Measurements from ENCODE around the gene MSRB1.
"Not testable (repeated sequence)": the region's sequence is repeated elsewhere in the genome, so short reads cannot be mapped to it uniquely, and the experiment has no call there.

The MSRB1 gene

GRCh38 chr16:1957434-1958142, 14.6 kb upstream of the MSRB1 start:
- H3K9ac ChIP-seq (ENCODE audit: low read depth, low read length, poor library complexity, severe bottlenecking); H3F3A ChIP-seq (ENCODE audit: low read depth); H3K4me1 ChIP-seq (ENCODE audit: insufficient read depth, low read length, poor library complexity, severe bottlenecking); H3K4me3 ChIP-seq (ENCODE audit: low read length, poor library complexity, severe bottlenecking); H3K9me2 ChIP-seq (replicated peaks; ENCODE audit: low read depth, low read length); H3K9me3 ChIP-seq (ENCODE audit: insufficient read depth, low read depth, low read length); H3K27me3 ChIP-seq (ENCODE audit: insufficient read depth, low read length, poor library complexity, severe bottlenecking); H2AFZ ChIP-seq (ENCODE audit: low read length); H3K4me2 ChIP-seq (ENCODE audit: low read depth, low read length, poor library complexity, severe bottlenecking): not testable (repeated sequence)
- Histone ChIP-seq H4K20me1 (ENCODE audit: insufficient read depth, low read length, poor library complexity, severe bottlenecking) (peaks cover 12% of the 10 kb centered on the region), H3K36me3 (ENCODE audit: insufficient read depth, low read length) (peaks cover 10% of the 10 kb centered on the region; the same call in 1 of the 2 replicates), H3K79me2 (ENCODE audit: insufficient read depth, low read length) (peaks cover 21% of the 10 kb centered on the region; the same call in 1 of the 2 replicates)

DNA sequence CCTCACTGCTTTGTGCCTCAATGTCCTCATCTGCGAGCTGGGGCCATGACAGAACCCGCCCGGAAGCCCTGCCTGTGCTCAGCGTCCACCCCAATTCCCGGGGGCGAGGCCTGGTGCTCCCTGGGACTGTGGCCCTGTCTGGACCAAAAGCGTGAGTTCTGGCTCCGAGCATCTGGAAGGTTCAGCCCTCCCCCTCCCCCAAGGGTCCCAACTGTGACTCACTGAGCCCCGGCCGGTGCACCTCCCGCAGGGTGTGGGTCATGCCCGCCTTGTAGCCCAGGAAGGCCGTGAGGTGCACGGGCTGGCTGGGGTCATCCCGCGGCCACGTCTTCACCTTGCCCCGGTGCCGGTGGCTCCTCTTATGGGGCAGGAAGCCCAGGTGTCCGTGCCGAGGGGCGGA, 10.7 kb upstream of the MSRB1 start:
- no peak overlapping the region for H3K4me3 ChIP-seq (ENCODE audit: low read length, poor library complexity, severe bottlenecking)
- H4K20me1 ChIP-seq (ENCODE audit: insufficient read depth, low read length, poor library complexity, severe bottlenecking): no peaks in the 10 kb centered on the region
- no peak overlapping the region for H2AFZ ChIP-seq (ENCODE audit: low read length)
- no peak overlapping the region for H3K4me2 ChIP-seq (ENCODE audit: low read depth, low read length, poor library complexity, severe bottlenecking)
- no peak overlapping the region for H3K9ac ChIP-seq (ENCODE audit: low read depth, low read length, poor library complexity, severe bottlenecking)
- H3K9me2 ChIP-seq (replicated peaks; ENCODE audit: low read depth, low read length): no peaks in the 10 kb centered on the region
- H3K4me1 ChIP-seq (ENCODE audit: insufficient read depth, low read length, poor library complexity, severe bottlenecking): no peaks in the 10 kb centered on the region
- H3F3A ChIP-seq (ENCODE audit: low read depth): no peaks in the 10 kb centered on the region
- H3K27me3 ChIP-seq (ENCODE audit: insufficient read depth, low read length, poor library complexity, severe bottlenecking): no peaks in the 10 kb centered on the region
- H3K79me2 ChIP-seq (ENCODE audit: insufficient read depth, low read length): no peaks in the 10 kb centered on the region
- H3K36me3 ChIP-seq (ENCODE audit: insufficient read depth, low read length): no peaks in the 10 kb centered on the region
- H3K9me3 ChIP-seq (ENCODE audit: insufficient read depth, low read depth, low read length): no peaks in the 10 kb centered on the region
- TF ChIP-seq, protein P1, sequence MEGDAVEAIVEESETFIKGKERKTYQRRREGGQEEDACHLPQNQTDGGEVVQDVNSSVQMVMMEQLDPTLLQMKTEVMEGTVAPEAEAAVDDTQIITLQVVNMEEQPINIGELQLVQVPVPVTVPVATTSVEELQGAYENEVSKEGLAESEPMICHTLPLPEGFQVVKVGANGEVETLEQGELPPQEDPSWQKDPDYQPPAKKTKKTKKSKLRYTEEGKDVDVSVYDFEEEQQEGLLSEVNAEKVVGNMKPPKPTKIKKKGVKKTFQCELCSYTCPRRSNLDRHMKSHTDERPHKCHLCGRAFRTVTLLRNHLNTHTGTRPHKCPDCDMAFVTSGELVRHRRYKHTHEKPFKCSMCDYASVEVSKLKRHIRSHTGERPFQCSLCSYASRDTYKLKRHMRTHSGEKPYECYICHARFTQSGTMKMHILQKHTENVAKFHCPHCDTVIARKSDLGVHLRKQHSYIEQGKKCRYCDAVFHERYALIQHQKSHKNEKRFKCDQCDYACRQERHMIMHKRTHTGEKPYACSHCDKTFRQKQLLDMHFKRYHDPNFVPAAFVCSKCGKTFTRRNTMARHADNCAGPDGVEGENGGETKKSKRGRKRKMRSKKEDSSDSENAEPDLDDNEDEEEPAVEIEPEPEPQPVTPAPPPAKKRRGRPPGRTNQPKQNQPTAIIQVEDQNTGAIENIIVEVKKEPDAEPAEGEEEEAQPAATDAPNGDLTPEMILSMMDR (conservative IDR thresholded peaks at IDR 0.05; ENCODE audit: low read length): no peak
- TF ChIP-seq EZH2phosphoT487 (IDR thresholded peaks at IDR 0.05; ENCODE audit: borderline replicate concordance): no peak

DNA sequence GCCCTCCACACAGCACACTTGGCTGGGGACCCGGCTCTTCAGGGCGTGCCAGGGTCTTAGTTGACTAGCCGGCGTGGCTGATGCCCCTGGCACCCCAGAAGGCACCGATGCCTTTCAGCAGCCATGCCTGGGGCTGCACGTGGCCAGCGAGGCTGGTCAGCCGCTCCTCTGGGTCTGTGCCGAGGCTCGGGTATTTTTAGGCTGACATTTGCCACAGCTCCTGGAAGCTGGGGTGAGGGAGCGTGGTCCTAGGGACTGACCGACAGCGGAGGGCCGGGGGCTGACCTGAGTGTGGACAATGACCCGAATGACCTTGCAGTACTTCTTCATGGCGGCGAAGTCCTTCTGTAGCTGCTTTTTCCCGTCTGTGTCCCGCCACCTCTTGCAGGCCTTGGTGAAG, 7.6 kb upstream of the MSRB1 start:
- Histone ChIP-seq H3K9ac (ENCODE audit: low read depth, low read length, poor library complexity, severe bottlenecking) (no peak overlapping the region), H3K36me3 (ENCODE audit: insufficient read depth, low read length) (no peaks in the 10 kb centered on the region), H3K9me3 (ENCODE audit: insufficient read depth, low read depth, low read length) (no peaks in the 10 kb centered on the region), H3K4me2 (ENCODE audit: low read depth, low read length, poor library complexity, severe bottlenecking) (no peak overlapping the region), H4K20me1 (ENCODE audit: insufficient read depth, low read length, poor library complexity, severe bottlenecking) (no peaks in the 10 kb centered on the region), H3K79me2 (ENCODE audit: insufficient read depth, low read length) (no peaks in the 10 kb centered on the region), H3K27me3 (ENCODE audit: insufficient read depth, low read length, poor library complexity, severe bottlenecking) (no peaks in the 10 kb centered on the region), H3K4me3 (ENCODE audit: low read length, poor library complexity, severe bottlenecking) (no peak overlapping the region), H3K9me2 (replicated peaks; ENCODE audit: low read depth, low read length) (no peaks in the 10 kb centered on the region), H3K4me1 (ENCODE audit: insufficient read depth, low read length, poor library complexity, severe bottlenecking) (no peaks in the 10 kb centered on the region), H3F3A (ENCODE audit: low read depth) (no peaks in the 10 kb centered on the region), H2AFZ (ENCODE audit: low read length) (no peak overlapping the region)
- TF ChIP-seq EZH2phosphoT487 (IDR thresholded peaks at IDR 0.05; ENCODE audit: borderline replicate concordance): no peak
- TF ChIP-seq, protein P1 (conservative IDR thresholded peaks at IDR 0.05; ENCODE audit: low read length): no peak

- no peak overlapping the region for H3K9ac ChIP-seq (ENCODE audit: low read depth, low read length, poor library complexity, severe bottlenecking)
- no peaks in the 10 kb centered on the region for H3K9me2 ChIP-seq (replicated peaks; ENCODE audit: low read depth, low read length)
- H2AFZ ChIP-seq (ENCODE audit: low read length): no peak overlapping the region
- H3K27me3 ChIP-seq (ENCODE audit: insufficient read depth, low read length, poor library complexity, severe bottlenecking): no peaks in the 10 kb centered on the region
- H3K9me3 ChIP-seq (ENCODE audit: insufficient read depth, low read depth, low read length): no peaks in the 10 kb centered on the region
- H4K20me1 ChIP-seq (ENCODE audit: insufficient read depth, low read length, poor library complexity, severe bottlenecking): no peaks in the 10 kb centered on the region
- H3K4me3 ChIP-seq (ENCODE audit: low read length, poor library complexity, severe bottlenecking): no peak overlapping the region
- TF ChIP-seq, protein P1 (conservative IDR thresholded peaks at IDR 0.05; ENCODE audit: low read length): no peak
- TF ChIP-seq EZH2phosphoT487 (IDR thresholded peaks at IDR 0.05; ENCODE audit: borderline replicate concordance): no peak
- no peak overlapping the region for H3K4me2 ChIP-seq (ENCODE audit: low read depth, low read length, poor library complexity, severe bottlenecking)
- H3K4me1 ChIP-seq (ENCODE audit: insufficient read depth, low read length, poor library complexity, severe bottlenecking): no peaks in the 10 kb centered on the region
- H3F3A ChIP-seq (ENCODE audit: low read depth): no peaks in the 10 kb centered on the region
- no peaks in the 10 kb centered on the region for H3K79me2 ChIP-seq (ENCODE audit: insufficient read depth, low read length)
- H3K36me3 ChIP-seq (ENCODE audit: insufficient read depth, low read length): no peaks in the 10 kb centered on the region
These were observed 7.0 kb upstream of the MSRB1 start for GRCh38 chr16:1950047-1950446.
